Stomach (tissue), 4 donors: ENCODE data around the gene KDM4B.

Source experiments
- POLR2A ChIP-seq, 4 donors: fragments of 450-650 bp; IDR thresholded peaks; one replicate each; pipeline ENCODE4 v1.6.1; 2016; ENCODE audit warnings: antibody characterized with exemption in 4 of 4, control low read depth in 2 of 4, mild to moderate bottlenecking in 1 of 4, moderate library complexity in 1 of 4
- TF ChIP-seq, protein P1 (sequence below), 7 experiments: fragments of 450-650 bp in 4 of 7; fragments of 200-600 bp in 3 of 7; sonication (generic) in 3 of 7; IDR thresholded peaks; one replicate each; pipeline ENCODE4 v1.5.1; 2016 to 2019; ENCODE audit warnings: antibody characterized with exemption in 7 of 7, control low read depth in 2 of 7, mild to moderate bottlenecking in 1 of 7

DNA sequence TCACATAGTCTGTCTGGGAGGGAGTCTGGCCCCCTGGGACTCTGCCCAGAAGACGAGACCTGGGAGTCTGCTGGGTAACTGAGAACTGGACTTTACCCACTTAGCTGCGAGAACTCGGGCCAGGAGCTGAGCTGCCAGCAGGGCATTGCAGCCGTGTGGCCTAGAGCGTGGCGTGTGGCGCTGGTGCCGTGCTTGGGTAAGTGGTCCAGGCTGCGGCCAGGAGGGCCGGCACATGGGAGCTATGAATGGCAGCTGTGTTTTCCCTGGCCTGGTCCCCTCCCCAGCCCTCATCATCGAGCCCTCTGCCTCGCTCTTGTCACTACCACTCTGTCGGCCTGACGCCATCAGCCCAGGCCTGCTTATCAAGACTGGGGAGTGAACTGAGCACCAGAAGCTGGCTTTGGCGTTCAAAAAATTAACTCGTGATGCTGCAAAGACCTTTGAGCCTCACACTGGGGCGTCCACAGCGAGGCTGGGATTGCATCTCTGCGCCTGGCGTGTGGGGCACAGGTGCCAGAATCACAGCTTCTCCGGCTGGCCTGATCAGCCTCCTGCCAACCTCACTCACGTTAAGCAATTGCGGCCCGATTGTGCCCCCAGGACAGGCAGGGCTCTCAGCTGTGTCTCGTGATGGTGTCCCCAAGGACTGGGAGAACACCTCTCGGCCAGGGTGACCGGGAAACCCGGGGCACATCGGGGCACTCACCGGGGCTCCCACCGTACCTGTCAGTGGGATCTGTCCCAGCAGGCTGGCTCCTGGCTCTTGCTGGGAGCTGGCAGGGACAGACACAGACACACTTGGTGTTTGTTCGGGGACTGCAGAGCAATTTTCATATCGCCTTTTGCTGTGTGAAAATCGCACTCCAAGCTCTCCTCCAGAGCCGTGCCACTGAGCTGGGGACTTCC is 85.9 kb downstream of the KDM4B start:
- TF ChIP-seq POLR2A (IDR thresholded peaks at IDR 0.05), result no peak
- TF ChIP-seq, protein P1, sequence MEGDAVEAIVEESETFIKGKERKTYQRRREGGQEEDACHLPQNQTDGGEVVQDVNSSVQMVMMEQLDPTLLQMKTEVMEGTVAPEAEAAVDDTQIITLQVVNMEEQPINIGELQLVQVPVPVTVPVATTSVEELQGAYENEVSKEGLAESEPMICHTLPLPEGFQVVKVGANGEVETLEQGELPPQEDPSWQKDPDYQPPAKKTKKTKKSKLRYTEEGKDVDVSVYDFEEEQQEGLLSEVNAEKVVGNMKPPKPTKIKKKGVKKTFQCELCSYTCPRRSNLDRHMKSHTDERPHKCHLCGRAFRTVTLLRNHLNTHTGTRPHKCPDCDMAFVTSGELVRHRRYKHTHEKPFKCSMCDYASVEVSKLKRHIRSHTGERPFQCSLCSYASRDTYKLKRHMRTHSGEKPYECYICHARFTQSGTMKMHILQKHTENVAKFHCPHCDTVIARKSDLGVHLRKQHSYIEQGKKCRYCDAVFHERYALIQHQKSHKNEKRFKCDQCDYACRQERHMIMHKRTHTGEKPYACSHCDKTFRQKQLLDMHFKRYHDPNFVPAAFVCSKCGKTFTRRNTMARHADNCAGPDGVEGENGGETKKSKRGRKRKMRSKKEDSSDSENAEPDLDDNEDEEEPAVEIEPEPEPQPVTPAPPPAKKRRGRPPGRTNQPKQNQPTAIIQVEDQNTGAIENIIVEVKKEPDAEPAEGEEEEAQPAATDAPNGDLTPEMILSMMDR (IDR thresholded peaks at IDR 0.05), result no peak
